ENCODE measurements around the gene TWNK.

TWNK gene

GRCh38 chr10:101002456-101002855 lies 15.1 kb downstream of the TWNK start:
- Histone ChIP-seq H3K36me3 (peaks cover 15% of the 10 kb centered on the region), H3K4me3 (ENCODE audit: low read depth in 1 of 2, low read length in 1 of 2) (no peak overlapping the region), H3K9me3 (no peaks in the 10 kb centered on the region), H3K27ac (no peak overlapping the region), H3K4me1 (ENCODE audit: control insufficient read depth in 1 of 2, insufficient read depth in 1 of 2, low read depth in 1 of 2, low read length in 1 of 2) (peaks cover 21 to 29% of the 10 kb centered on the region in 2 experiments), H3K27me3 (no peaks in the 10 kb centered on the region)
- TF ChIP-seq CTCF (IDR thresholded peaks at IDR 0.05), result no peak

GRCh38 chr10:101003639-101004206 lies 16.4 kb downstream of the TWNK start:
- H3K27ac ChIP-seq, result no peak overlapping the region
- no peaks in the 10 kb centered on the region for H3K27me3 ChIP-seq
- peaks cover 15% of the 10 kb centered on the region for H3K36me3 ChIP-seq
- TF ChIP-seq CTCF (IDR thresholded peaks at IDR 0.05), result no peak
- no peaks in the 10 kb centered on the region for H3K9me3 ChIP-seq
- H3K4me3 ChIP-seq (ENCODE audit: low read depth in 1 of 2, low read length in 1 of 2), result no peak overlapping the region
- H3K4me1 ChIP-seq (ENCODE audit: control insufficient read depth in 1 of 2, insufficient read depth in 1 of 2, low read depth in 1 of 2, low read length in 1 of 2), result peaks cover 10 to 17% of the 10 kb centered on the region in 2 experiments

- Histone ChIP-seq H3K4me3 (ENCODE audit: low read depth in 1 of 2, low read length in 1 of 2) (no peak overlapping the region), H3K4me1 (ENCODE audit: control insufficient read depth in 1 of 2, insufficient read depth in 1 of 2, low read depth in 1 of 2, low read length in 1 of 2) (peaks cover 0 to 5% of the 10 kb centered on the region in 2 experiments), H3K27me3 (no peaks in the 10 kb centered on the region), H3K27ac (no peak overlapping the region), H3K9me3 (no peaks in the 10 kb centered on the region), H3K36me3 (peaks cover 15% of the 10 kb centered on the region)
- no peak for TF ChIP-seq CTCF (IDR thresholded peaks at IDR 0.05)
These were observed 18.0 kb downstream of the TWNK start for GRCh38 chr10:101005361-101005760.

GRCh38 chr10:101005869-101006567 lies 18.7 kb downstream of the TWNK start:
- H3K27me3 ChIP-seq, result no peaks in the 10 kb centered on the region
- H3K4me3 ChIP-seq (ENCODE audit: low read depth in 1 of 2, low read length in 1 of 2), result no peak overlapping the region
- no peak overlapping the region for H3K27ac ChIP-seq
- no peaks in the 10 kb centered on the region for H3K4me1 ChIP-seq (ENCODE audit: control insufficient read depth in 1 of 2, insufficient read depth in 1 of 2, low read depth in 1 of 2, low read length in 1 of 2)
- H3K9me3 ChIP-seq, result no peaks in the 10 kb centered on the region
- H3K36me3 ChIP-seq, result peaks cover 15% of the 10 kb centered on the region
- TF ChIP-seq CTCF (IDR thresholded peaks at IDR 0.05), result no peak

GRCh38 chr10:101006593-101007098 lies 19.3 kb downstream of the TWNK start:
- Histone ChIP-seq H3K4me3 (ENCODE audit: low read depth in 1 of 2, low read length in 1 of 2) (no peak overlapping the region), H3K27ac (no peak overlapping the region), H3K9me3 (no peaks in the 10 kb centered on the region), H3K4me1 (ENCODE audit: control insufficient read depth in 1 of 2, insufficient read depth in 1 of 2, low read depth in 1 of 2, low read length in 1 of 2) (no peaks in the 10 kb centered on the region), H3K27me3 (no peaks in the 10 kb centered on the region), H3K36me3 (peaks cover 15% of the 10 kb centered on the region)
- no peak for TF ChIP-seq CTCF (IDR thresholded peaks at IDR 0.05)

All from neutrophil (primary cell).